Activated CD4-positive, CD25-positive, alpha-beta regulatory T cell treated with anti-CD3 and anti-CD28 coated beads, Interleukin-2, amount 50 U/mL, for 16 hours (primary cell): ENCODE data around the gene TRABD2A.

ENCODE experiments used
- DNase-seq: peaks from one replicate; pipeline ENCODE4 v3.0.0-alpha.2; 2020; ENCODE audit warnings: low read depth, low spot score

TRABD2A gene

DNA sequence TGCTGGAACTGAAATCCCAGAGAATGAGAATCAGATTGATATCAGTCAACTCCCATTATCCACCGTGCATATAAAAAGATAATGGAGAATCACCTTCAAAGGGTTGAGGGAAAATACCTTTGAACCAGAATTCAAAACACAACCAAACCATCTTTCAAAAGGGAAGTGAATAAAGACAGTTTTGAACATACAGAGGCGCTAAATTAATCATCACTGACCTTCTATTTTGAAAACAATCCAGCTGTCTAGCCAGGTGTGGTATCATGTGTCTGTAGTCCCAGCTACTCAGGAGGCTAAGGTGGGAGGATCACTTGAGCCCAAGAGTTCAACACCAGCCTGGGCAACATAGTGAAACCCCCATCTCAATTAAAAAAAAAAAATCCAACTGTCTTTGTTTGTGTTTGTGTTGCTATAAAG lies 63.6 kb downstream of the TRABD2A start:
- no peak for DNase-seq

DNA sequence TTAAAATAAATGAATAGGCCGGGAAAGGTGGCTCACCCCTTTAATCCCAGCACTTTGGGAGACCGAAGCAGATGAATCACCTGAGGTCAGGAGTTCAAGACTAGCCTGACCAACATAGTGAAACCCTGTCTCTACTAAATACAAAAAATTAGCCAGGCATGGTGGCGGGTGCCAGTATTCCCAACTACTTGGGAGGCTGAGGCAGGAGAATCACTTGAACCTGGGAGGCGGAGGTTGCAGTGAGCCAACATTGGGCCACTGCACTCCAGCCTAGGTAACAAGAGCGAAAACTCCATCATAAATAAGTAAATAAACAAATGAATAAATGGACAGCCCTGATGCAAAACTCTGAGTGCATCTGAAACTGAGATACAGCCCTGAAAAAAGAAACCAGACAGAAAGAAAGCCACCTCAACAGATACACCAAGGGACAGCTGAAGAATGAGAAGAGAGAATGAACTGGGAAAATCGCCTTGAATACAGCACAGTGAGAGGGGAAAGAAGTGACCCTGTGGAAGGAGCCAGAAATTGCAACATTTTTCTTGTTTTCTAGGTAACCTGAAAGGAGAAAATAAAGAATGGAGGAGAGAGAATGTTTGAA lies 64.4 kb downstream of the TRABD2A start:
- DNase-seq, result no peak

- DNase-seq, result no peak
Measured at GRCh38 chr2:84815146-84815545, 65.7 kb downstream of the TRABD2A start.

DNA sequence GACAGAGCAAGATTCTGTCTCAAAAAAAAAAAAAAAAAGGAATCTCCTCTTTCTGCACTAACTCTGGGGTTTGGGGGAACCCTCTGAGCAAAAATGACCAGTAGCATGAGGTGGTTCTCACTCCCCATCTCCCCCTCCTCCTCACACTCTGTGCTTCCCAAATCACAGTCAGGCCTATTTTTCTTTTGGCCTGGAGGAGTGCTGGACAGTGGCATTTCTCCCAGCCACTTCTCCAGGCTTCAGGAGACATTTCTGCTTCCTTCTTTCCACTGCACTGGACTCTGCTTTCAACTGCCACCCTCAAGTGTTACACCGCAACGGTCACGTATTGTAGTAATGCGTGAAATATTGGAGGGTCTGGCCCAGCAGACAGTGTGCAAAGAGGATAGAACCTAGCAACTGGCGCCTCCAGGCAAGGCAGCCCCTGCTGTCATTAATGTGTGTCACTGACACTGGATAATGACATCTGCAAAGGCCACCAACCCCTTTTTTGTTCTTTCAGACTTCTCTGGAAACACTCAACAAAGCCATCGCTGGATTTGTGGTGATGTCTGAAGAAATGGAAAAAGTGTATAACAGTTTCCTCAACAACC lies 68.9 kb downstream of the TRABD2A start:
- no peak for DNase-seq

DNA sequence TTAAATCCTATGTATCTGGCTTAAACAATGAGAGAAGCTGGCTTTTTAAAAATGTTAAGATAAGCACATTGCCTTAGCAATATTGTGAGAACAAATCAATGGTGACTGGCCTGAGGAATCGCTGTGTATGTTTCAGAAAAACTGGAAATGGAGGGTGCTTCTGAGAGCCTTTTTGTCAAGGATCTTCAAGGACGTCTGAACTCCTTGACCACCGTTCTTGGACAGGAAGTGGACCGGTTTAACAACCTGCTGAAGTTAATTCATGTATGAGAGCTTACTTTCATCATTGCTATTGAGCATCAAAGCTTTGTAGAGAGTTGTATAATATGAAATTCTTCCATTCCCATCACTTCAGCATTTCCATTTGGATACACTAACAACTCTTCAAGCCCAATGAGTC lies 72.6 kb downstream of the TRABD2A start:
- no peak for DNase-seq

- no peak for DNase-seq
Measured at GRCh38 chr2:84807063-84807485, 73.8 kb downstream of the TRABD2A start.

GRCh38 chr2:84805250-84805958 lies 75.5 kb downstream of the TRABD2A start:
- DNase-seq, result no peak

- no peak for DNase-seq
Measured at GRCh38 chr2:84801811-84802210, 79.1 kb downstream of the TRABD2A start.

DNA sequence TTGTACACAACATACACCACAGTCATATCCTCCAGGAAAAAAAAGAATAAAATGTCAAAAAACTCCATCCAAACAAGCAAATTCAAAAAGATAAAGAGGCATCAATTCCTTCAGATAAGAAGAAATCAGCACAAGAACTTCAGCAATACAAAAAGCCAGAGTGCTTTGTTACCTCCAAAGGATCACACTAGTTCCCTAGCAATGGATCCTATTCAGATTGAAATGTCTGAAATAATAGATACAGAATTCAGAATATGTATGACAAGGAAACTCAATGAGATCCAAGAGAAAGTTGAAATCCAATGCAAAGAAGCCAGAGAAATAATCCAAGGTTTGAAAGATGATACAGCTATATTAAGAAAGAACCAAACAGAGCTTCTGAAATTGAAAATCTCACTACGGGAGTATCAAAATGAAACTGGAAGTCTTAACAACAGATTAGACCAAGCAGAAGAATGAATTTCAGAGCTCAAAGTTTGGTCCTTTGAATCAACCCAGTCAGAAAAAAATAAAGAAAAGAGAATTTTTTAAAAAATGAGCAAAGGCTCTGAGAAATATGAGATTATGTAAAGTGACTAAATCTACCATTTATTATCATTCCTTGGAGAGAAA lies 80.6 kb downstream of the TRABD2A start:
- DNase-seq, result no peak

DNA sequence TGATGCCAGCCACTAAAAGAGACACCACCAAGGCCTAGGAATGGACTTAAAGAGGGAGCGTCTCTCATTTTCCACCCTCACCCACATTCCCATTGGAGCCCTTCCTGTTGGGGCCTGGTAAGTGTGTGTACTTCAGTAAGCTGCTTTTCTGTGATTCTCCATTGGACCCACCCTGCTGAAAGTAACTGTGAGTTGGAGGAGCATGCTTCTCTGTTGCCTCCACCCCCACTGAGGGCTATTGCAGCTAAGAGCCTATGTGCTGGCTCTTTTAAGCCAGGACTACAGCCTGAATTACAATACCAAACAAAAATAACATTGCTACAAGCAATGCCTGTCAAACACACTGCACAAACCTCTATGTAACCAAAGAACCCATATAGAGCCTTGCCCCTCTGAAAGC lies 81.1 kb downstream of the TRABD2A start:
- no peak for DNase-seq

GRCh38 chr2:84797271-84797670 lies 83.6 kb downstream of the TRABD2A start:
- no peak for DNase-seq

DNA sequence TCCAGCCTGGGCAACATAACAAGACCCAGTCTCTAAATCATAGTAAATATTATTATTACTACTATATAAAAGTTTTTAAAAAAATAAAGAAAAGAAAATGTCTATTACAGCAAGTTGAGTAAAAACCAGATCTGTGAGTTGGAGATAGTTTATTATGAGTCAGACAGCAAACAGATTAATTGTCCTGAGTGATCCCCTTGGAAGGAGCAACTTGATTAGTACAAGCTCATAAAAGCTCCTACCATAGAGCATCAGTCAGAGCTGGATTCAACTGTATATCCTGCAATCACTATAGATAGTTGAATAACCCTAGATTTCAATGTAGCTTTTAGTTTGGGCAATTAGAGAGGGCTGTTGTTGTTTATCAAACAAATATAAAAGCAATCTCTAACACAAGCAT lies 84.1 kb downstream of the TRABD2A start:
- DNase-seq, result no peak

- no peak for DNase-seq
Measured at GRCh38 chr2:84793641-84794040, 87.2 kb downstream of the TRABD2A start.

DNA sequence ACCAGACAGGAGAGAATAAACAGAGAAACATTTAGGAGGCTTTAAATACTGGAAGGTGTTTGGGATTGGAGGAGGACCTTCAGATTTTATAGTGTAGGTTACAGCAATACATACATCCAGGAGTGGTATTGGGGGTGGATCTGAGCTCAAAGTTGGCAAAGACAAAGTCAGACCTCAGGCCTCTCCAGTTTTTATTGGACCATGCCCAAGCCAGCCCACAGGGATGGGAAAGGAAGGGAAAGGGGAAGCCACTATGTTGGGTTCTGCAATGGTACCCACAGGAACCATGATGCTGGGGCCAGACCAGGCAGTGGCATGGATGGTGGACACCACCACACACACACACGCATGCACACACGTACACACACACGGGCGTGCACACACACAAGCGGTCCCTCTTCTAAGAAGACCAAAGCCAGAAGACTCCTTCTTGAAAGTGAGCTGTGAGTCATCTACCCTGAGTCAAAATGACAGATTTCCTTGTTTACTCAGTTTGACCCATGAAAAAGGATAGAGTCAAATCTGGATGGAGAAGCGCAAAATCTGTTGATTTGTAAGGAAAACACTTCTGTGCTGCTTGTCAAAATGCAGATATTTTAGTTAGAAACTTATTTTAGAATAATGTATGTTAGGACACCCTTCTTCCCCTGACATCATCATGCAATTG lies 87.9 kb downstream of the TRABD2A start:
- no peak for DNase-seq

DNA sequence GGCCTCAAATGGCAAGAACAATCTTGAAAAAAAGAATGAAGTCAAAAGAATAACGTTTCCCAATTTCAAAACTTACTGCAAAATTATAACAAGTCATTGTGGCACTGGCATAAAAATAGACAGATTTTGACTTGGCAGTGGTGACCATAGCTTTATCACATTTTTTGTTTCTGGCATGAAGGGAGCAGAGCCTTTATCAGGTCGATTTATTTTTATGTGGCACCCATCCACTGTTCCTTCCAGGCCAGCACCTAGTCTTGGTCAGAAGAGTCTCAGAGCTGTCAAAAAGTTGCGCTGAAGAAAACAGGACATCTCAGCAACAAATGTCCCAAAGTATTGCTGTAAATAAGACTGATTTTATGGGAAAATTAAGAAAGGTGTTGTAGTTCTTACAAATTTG lies 92.4 kb downstream of the TRABD2A start:
- no peak for DNase-seq

DNA sequence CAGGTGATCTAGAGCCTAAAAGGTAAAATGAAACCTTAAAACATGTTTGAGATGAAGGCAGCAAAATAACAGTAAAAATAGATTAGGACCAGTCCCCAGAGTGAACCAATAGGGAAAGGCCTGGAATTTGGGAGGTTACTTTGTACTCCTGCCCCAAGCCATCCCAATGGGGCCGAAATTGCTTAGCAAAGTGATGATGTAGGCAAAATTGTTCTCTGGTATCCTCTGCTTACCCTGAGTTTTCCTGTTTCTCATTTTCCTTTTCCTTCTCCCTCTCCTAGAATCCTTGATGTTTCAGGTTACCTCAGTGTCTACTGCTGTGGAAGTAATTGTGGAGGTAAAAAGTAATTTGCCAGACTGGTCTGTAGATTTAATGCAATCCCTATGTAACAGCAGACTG lies 92.9 kb downstream of the TRABD2A start:
- DNase-seq, result no peak

- no peak for DNase-seq
Measured at GRCh38 chr2:84786601-84787000, 94.3 kb downstream of the TRABD2A start.

GRCh38 chr2:84785950-84786349 lies 94.9 kb downstream of the TRABD2A start:
- no peak for DNase-seq

DNA sequence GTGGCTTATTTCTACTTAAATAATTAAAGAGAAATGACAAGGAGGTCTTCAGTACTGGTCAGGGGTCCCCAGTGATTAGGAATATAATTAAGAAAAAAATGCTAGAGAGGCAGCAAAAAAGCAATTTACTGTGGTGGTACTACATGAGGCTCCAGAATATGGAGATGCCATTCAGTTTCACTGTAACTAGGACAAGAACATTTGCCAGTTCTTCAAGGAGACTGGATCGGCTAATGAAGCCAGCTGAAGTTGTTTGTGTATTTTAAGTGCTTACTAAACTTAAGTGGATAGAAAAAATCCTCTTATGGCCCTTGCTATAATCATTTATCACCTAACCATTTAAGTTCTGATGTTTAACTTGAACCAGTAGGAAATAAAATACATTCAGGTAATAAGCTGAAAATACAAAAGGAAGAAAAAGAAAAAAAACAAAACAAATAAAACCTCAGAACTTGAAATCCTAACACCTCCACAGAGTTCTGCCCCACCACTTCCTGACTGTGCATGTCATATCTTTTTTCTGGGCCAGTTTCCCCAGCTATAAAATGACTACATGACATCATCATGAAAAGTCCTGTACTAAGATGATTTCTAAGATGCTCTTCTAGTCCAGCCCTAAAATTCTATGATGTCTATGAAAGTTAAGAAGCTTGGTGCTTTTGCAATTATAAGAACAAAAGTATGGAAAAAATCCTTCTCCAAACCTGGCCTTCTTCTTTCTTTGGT lies 98.0 kb downstream of the TRABD2A start:
- no peak for DNase-seq

DNA sequence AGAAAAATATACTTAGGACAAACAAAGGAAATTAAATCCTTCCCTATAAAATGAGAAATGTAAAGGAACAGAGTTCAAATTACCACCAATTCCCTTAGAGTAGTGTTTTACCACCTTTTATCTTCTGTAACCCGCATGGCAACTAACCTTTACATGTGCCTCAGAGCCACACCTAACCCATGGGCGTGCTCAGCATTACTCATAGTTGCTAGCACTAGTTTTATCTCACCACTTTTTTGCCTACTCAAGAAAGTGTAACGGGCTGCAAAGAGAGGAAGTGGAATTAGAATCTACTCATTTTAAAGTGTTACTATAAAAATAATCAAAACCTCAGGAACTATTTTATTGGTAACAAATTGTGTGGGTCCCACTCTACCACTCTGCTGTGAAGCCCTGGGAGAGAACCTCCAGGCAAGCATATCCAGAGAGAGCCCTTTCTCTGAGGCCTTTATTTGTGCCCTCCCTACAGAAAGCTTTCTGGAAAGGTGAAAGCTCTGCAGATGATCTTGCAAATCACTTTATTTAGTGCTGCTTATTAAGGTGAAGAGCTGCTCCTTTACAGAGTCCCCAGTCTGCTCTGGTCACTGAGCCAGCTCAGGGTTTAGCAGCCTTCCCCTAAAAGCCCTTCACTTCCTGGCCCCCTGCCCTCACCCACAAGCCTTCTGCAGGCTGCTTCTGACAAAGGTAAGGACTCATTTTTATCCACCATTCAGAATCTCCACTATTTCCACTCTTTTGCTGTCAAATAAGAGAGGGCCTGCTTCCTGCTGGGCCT lies 98.8 kb downstream of the TRABD2A start:
- DNase-seq, result peak; percentile 26

- DNase-seq, result no peak
Measured at GRCh38 chr2:84779781-84780180, 101.1 kb downstream of the TRABD2A start.
